ENCODE data around the gene C2.
"Not testable (repeated sequence)": the region's sequence is repeated elsewhere in the genome, so short reads cannot be mapped to it uniquely, and the experiment has no call there.

C2 gene

DNA sequence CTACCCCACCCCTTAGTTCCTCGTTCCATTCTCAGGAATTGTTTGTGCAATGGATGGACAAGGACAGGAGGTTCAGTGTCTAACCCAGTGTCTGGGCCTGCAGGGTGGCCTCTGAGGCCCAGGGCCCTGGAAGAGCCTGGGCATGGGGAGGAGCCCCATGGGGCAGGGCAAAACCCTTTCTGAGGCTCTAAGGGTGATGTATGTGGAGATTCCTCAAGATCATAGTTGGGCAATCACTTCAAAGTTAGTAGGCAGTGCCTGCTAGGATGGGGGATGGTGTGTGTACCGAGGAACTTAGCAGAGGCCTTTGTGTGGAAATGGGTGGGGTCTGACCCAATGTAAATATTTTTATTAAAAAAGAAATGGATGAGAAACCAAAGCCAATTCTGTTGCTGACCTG is 6.7 kb upstream of the C2 start:
- DNase-seq (ENCODE audit: low read depth in 2 of 2, low spot score in 1 of 2): no peak

- DNase-seq (ENCODE audit: low read depth in 2 of 2, low spot score in 1 of 2): no peak
Measured at GRCh38 chr6:31922942-31923341, 4.6 kb upstream of the C2 start.

DNA sequence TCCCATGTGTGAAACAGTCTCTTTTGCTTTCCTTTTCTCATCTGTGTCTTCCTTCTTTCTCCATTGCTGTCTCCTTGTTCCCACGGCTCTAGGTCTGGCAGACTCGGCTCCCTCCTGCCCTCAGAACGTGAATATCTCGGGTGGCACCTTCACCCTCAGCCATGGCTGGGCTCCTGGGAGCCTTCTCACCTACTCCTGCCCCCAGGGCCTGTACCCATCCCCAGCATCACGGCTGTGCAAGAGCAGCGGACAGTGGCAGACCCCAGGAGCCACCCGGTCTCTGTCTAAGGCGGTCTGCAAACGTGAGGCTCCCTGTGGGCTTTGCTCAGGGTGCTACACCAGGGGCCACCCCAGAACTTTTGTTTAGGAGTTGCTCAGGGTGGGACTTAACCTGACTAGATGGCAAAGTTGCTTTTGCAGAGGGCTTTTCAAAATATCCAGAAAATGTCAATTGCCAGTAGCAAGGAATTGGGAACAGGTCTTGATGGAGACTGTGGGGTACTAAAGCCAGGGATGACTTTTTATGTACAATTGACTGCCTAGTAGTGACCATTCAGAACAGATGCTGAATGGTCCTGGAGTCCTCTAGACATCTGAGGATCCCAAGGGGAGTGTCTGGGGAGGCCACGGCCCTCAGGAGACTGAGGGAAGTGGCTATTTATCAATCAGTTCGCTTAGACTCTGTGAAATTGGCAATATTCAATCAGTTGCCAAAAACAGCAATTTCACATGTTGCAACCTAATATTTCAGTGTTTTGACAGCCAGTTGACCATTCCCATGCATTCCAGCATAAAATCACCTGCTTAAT is 550 bp downstream of the C2 start:
- DNase-seq (ENCODE audit: low read depth in 2 of 2, low spot score in 1 of 2): no peak

DNA sequence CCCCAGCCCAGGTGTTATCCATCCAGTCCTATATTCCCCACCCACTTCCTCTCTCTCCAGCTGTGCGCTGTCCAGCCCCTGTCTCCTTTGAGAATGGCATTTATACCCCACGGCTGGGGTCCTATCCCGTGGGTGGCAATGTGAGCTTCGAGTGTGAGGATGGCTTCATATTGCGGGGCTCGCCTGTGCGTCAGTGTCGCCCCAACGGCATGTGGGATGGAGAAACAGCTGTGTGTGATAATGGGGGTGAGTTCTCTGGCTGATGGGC is 1.1 kb downstream of the C2 start:
- DNase-seq (ENCODE audit: low read depth in 2 of 2, low spot score in 1 of 2): no peak

- DNase-seq (ENCODE audit: low read depth in 2 of 2, low spot score in 1 of 2): no peak
Measured at GRCh38 chr6:31930962-31931361, 3.4 kb downstream of the C2 start.

DNA sequence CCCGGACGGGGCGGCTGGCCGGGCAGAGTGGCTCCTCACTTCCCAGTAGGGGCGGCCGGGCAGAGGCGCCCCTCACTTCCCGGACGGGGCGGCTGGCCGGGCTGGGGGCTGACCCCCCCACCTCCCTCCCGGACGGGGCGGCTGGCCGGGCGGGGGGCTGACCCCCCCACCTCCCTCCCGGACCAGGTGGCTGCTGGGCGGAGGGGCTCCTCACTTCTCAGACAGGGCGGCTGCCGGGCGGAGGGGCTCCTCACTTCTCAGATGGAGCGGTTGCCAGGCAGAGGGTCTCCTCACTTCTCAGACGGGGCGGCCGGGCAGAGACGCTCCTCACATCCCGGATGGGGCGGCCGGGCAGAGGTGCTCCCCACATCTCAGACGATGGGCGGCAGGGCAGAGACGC is 4.6 kb downstream of the C2 start:
- not testable (repeated sequence) for DNase-seq (ENCODE audit: low read depth in 2 of 2, low spot score in 1 of 2)

GRCh38 chr6:31933537-31933936 is 6.0 kb downstream of the C2 start:
- no peak for DNase-seq (ENCODE audit: low read depth in 2 of 2, low spot score in 1 of 2)

- DNase-seq (ENCODE audit: low read depth in 2 of 2, low spot score in 1 of 2): no peak
Measured at GRCh38 chr6:31935021-31935420, 7.5 kb downstream of the C2 start.

GRCh38 chr6:31935823-31936222 is 8.3 kb downstream of the C2 start:
- DNase-seq (ENCODE audit: low read depth in 2 of 2, low spot score in 1 of 2): no peak

DNA sequence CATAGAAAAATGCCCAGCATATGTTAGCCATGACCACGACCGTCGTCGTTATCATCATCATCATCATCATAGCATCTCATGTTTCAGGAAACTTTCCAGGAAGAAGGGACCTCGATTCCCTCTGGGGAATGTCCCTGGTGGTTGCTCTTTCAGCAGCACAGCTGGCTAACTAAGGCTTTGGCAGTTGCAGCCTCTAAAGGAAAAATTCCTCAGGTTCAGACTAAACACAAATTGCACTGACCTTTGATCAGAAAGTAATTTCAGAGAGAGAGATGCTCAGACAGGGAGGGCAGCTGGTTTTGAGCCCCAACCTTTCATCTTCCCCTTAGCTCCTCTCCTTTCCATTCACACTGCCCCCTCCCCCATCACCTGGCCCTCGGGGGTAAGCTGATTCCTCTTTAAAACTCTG is 12.7 kb downstream of the C2 start:
- no peak for DNase-seq (ENCODE audit: low read depth in 2 of 2, low spot score in 1 of 2)

- DNase-seq (ENCODE audit: low read depth in 2 of 2, low spot score in 1 of 2): no peak
Measured at GRCh38 chr6:31943742-31944141, 16.2 kb downstream of the C2 start.

DNA sequence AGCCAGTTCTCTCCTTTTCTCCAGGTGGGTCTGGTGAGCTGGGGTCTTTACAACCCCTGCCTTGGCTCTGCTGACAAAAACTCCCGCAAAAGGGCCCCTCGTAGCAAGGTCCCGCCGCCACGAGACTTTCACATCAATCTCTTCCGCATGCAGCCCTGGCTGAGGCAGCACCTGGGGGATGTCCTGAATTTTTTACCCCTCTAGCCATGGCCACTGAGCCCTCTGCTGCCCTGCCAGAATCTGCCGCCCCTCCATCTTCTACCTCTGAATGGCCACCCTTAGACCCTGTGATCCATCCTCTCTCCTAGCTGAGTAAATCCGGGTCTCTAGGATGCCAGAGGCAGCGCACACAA is 17.6 kb downstream of the C2 start:
- no peak for DNase-seq (ENCODE audit: low read depth in 2 of 2, low spot score in 1 of 2)

DNA sequence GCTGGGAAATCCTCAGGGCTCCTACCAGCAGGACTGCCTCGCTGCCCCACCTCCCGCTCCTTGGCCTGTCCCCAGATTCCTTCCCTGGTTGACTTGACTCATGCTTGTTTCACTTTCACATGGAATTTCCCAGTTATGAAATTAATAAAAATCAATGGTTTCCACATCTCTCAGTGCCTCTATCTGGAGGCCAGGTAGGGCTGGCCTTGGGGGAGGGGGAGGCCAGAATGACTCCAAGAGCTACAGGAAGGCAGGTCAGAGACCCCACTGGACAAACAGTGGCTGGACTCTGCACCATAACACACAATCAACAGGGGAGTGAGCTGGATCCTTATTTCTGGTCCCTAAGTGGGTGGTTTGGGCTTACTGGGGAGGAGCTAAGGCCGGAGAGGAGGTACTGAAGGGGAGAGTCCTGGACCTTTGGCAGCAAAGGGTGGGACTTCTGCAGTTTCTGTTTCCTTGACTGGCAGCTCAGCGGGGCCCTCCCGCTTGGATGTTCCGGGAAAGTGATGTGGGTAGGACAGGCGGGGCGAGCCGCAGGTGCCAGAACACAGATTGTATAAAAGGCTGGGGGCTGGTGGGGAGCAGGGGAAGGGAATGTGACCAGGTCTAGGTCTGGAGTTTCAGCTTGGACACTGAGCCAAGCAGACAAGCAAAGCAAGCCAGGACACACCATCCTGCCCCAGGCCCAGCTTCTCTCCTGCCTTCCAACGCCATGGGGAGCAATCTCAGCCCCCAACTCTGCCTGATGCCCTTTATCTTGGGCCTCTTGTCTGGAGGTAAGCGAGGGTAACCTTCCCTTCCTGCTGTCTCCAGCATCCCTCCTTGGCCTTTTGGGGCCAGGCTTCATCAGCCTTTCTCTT is 18.2 kb downstream of the C2 start, which contains the start of gene CFB:
CFB (plus strand) TSS at position 589 of the 863 bp plus-strand sequence; CDS start at position 716, 127 bp downstream.
- DNase-seq (ENCODE audit: low read depth in 2 of 2, low spot score in 1 of 2): no peak

DNA sequence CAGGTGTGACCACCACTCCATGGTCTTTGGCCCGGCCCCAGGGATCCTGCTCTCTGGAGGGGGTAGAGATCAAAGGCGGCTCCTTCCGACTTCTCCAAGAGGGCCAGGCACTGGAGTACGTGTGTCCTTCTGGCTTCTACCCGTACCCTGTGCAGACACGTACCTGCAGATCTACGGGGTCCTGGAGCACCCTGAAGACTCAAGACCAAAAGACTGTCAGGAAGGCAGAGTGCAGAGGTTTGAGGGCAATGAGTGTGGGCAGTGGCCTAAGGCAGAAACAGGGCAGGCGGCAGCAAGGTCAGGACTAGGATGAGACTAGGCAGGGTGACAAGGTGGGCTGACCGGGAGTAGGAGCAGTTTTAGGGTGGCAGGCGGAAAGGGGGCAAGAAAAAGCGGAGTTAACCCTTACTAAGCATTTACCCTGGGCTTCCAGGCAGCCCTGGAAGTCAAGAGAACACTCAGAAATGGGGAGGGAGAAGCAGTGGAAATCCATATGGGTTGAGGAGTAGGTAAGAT is 18.9 kb downstream of the C2 start:
- DNase-seq (ENCODE audit: low read depth in 2 of 2, low spot score in 1 of 2): no peak

DNA sequence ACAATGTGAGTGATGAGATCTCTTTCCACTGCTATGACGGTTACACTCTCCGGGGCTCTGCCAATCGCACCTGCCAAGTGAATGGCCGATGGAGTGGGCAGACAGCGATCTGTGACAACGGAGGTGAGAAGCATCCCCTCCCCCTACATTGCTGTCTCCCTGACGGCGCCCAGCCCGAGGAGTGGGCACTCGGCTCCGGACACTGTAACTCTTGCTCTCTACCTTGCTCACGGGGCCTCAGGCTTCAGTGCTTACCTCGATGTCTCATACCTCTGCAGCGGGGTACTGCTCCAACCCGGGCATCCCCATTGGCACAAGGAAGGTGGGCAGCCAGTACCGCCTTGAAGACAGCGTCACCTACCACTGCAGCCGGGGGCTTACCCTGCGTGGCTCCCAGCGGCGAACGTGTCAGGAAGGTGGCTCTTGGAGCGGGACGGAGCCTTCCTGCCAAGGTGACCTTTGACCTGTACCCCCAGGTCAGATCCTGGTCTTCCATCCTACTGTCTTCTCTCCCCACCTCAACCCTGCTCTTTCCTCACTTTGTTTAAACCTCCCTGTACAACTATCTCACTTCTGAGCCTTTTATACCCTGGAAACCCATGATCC is 19.7 kb downstream of the C2 start:
- DNase-seq (ENCODE audit: low read depth in 2 of 2, low spot score in 1 of 2): no peak

- DNase-seq (ENCODE audit: low read depth in 2 of 2, low spot score in 1 of 2): no peak
Measured at GRCh38 chr6:31947864-31948263, 20.3 kb downstream of the C2 start.

DNA sequence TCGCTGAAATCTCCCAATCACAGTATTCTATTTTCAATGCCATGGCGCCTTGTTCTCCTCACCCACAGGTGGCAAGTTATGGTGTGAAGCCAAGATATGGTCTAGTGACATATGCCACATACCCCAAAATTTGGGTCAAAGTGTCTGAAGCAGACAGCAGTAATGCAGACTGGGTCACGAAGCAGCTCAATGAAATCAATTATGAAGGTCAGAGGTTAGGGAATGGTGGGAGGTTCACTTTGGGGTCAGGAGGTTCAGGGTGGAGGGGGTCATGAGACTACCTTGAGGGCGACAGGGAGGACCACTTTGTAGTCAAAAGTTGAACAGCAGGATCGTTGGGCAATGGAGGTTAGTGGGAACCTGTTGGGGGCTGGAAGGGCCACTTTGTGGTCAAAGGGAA is 20.8 kb downstream of the C2 start:
- no peak for DNase-seq (ENCODE audit: low read depth in 2 of 2, low spot score in 1 of 2)

DNA sequence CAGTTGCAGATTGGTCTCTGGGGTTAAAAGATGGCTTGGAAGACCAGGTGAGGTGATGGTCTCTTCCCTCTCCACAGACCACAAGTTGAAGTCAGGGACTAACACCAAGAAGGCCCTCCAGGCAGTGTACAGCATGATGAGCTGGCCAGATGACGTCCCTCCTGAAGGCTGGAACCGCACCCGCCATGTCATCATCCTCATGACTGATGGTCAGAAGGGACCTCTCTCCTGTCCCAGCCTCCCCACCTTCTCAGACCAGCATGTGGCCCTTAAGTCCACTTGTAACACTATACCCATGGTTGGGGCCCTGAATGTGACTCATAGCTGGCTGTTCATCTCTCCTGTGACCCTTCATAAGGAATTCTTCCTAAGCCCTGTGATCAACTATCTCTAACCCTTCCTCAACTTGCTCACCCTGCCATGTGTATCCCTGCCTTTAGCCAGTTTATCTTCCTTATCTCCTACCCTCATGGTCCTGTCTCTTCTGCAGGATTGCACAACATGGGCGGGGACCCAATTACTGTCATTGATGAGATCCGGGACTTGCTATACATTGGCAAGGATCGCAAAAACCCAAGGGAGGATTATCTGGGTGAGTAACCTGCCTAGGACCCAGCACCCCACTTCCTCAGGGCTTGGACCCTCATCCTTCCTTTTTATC is 21.4 kb downstream of the C2 start:
- DNase-seq (ENCODE audit: low read depth in 2 of 2, low spot score in 1 of 2): no peak

- no peak for DNase-seq (ENCODE audit: low read depth in 2 of 2, low spot score in 1 of 2)
Measured at GRCh38 chr6:31949926-31950548, 22.5 kb downstream of the C2 start.

- DNase-seq (ENCODE audit: low read depth in 2 of 2, low spot score in 1 of 2): no peak
Measured at GRCh38 chr6:31952140-31952805, 24.8 kb downstream of the C2 start.

DNA sequence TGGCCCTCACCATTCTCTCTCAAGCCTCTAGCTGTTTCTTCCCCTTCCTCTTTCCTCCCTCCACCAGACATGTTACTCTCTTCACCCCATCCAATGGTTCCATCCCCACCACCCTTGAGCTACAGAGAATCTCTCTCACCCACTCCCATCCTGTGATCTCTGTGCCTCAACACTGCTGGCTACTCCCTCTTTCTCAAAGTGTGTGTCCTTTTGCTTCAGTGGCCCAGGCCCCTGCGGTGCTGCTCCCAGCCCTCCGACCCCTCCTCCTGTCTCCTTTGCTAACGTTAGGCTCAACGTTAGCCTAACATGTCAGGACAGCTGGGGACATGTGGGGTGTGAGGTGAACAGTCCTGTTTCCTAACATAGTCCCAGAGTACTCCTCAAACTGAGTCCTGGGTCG is 25.4 kb downstream of the C2 start:
- no peak for DNase-seq (ENCODE audit: low read depth in 2 of 2, low spot score in 1 of 2)

Measured in stimulated activated CD8-positive, alpha-beta memory T cell treated with anti-CD3 and anti-CD28 coated beads, Interleukin-4, amount 100 ng/mL, for 4 hours (primary cell).